K562 (cell line): ENCODE data around the gene DSCAM. TPM values are rescaled to one million over a fixed set of nuclear protein-coding genes. Genes with fewer than 3 reads are reported as not detected.

ENCODE experiments used
- ATAC-seq: fragments of 200-7000 bp; cut with Tn5 transposase; 3 replicates; pipeline ENCODE4 v1.9.1; 2020; ENCODE audit warnings: moderate library complexity
- BruUV-seq: library from RNA; stranded (reverse); fragments of 400-500 nt; replicated peaks from 2 replicates; lab custom pipeline; 2021; lab: Mats Ljungman, UMichigan
- CTCF ChIA-PET: fragments of 300-600 bp; formaldehyde crosslinking; extraction: SDS; loops from one replicate; lab custom pipeline; 2021; ENCODE audit warnings: low intra/inter-chr PET ratio; lab: Yijun Ruan, JAX
- POLR2A ChIA-PET: fragments of 300-600, 350-650 bp; sonication (Branson Sonifier 250); formaldehyde crosslinking; extraction: SDS; loops from one replicate; lab custom pipeline; 2021; ENCODE audit warnings: antibody characterized with exemption, inconsistent platforms; lab: Yijun Ruan, JAX
- DNase-seq, 4 experiments: peaks; one replicate each; pipeline versions ENCODE4 v3.0.0 to v3.0.0-alpha.2; 2011 to 2018; ENCODE audit warnings: low spot score in 3 of 4, mixed read lengths in 3 of 4; ENCODE audit errors: extremely low read depth in 1 of 4
- FAIRE-seq: peaks from 2 replicates; lab custom pipeline; 2011; peaks lifted over from hg19 to GRCh38; lab: Jason Lieb, UNC
- H2AFZ ChIP-seq: 2 replicates; pipeline ENCODE4 v1.6.0; 2011; ENCODE audit warnings: low read depth, low read length, control low read depth, inconsistent platforms
- H3K27ac ChIP-seq: fragments of 200-600 bp; 3 replicates; pipeline ENCODE4 v1.8.0; 2011; ENCODE audit warnings: low read depth, mild to moderate bottlenecking, control low read depth, inconsistent platforms, low read length, moderate library complexity, mixed read lengths; ENCODE audit errors: extremely low read depth
- H3K27me3 ChIP-seq, 2 experiments: fragments of 300-600 bp in 1 of 2; 2 replicates in 1 of 2; 3 replicates in 1 of 2; pipeline versions ENCODE4 v1.6.0 to v1.8.0; 2011; ENCODE audit warnings: inconsistent platforms in 2 of 2, low read length in 2 of 2, mild to moderate bottlenecking in 1 of 2, mixed read lengths in 1 of 2, moderate library complexity in 1 of 2; ENCODE audit not compliant: control insufficient read depth in 2 of 2, insufficient read depth in 2 of 2
- H3K36me3 ChIP-seq: fragments of 300-600 bp; 3 replicates; pipeline ENCODE4 v1.8.0; 2011; ENCODE audit warnings: mild to moderate bottlenecking, low read length, inconsistent platforms; ENCODE audit not compliant: control insufficient read depth, insufficient read depth
- H3K4me1 ChIP-seq, 2 experiments: fragments of 200-600 bp in 1 of 2; replicated peaks in 1 of 2; 2 replicates in 1 of 2; 3 replicates in 1 of 2; pipeline versions ENCODE4 v1.5.1 to v1.8.0; 2011; ENCODE audit warnings: inconsistent platforms in 2 of 2, low read length in 2 of 2, mild to moderate bottlenecking in 1 of 2, mixed read lengths in 1 of 2, moderate library complexity in 1 of 2; ENCODE audit not compliant: control insufficient read depth in 2 of 2, insufficient read depth in 2 of 2
- H3K4me2 ChIP-seq: 2 replicates; pipeline ENCODE4 v1.6.1; 2011; ENCODE audit warnings: low read length, control low read depth, inconsistent platforms, mixed read lengths; ENCODE audit not compliant: insufficient read depth
- H3K4me3 ChIP-seq: fragments of 200-600 bp; sonication (generic), shearing (Covaris generic); 2 replicates; pipeline ENCODE4 v1.5.1; 2016; ENCODE audit warnings: control low read depth, inconsistent platforms
- H3K79me2 ChIP-seq: fragments of 200-600 bp; 3 replicates; pipeline ENCODE4 v1.8.0; 2011; ENCODE audit warnings: low read length, inconsistent platforms; ENCODE audit not compliant: control insufficient read depth, insufficient read depth
- H3K9ac ChIP-seq, 2 experiments: 2 replicates each; pipeline versions ENCODE4 v1.6.0 to v1.6.1; 2011; ENCODE audit warnings: low read depth in 2 of 2, low read length in 2 of 2, control low read depth in 1 of 2, inconsistent platforms in 1 of 2, mild to moderate bottlenecking in 1 of 2, mixed read lengths in 1 of 2; ENCODE audit not compliant: insufficient read depth in 1 of 2
- H3K9me1 ChIP-seq: one replicate; pipeline ENCODE4 v1.6.0; 2011; ENCODE audit warnings: inconsistent platforms, mild to moderate bottlenecking, low read length, moderate library complexity; ENCODE audit not compliant: control insufficient read depth, insufficient read depth
- H3K9me3 ChIP-seq: replicated peaks from 2 replicates; pipeline ENCODE4 v1.5.1; 2011; ENCODE audit warnings: low read depth, low read length, inconsistent platforms; ENCODE audit not compliant: control insufficient read depth, insufficient read depth
- H4K20me1 ChIP-seq: replicated peaks from 2 replicates; pipeline ENCODE4 v1.6.1; 2011; ENCODE audit warnings: low read length, inconsistent platforms, mixed read lengths; ENCODE audit not compliant: control insufficient read depth, insufficient read depth
- ARID4B ChIP-seq: sonication (generic); formaldehyde crosslinking; IDR thresholded peaks from 2 replicates; pipeline ENCODE4 v1.8.0; 2022; ENCODE audit warnings: mild to moderate bottlenecking, missing genetic modification reagents
- HNRNPUL1 ChIP-seq: fragments of 200-400 bp; formaldehyde crosslinking; IDR thresholded peaks from 2 replicates; pipeline ENCODE4 v1.6.1; 2017; ENCODE audit warnings: low read length
- KLF13 ChIP-seq: fragments of 450-650 bp; IDR thresholded peaks from 2 replicates; pipeline ENCODE4 v1.6.1; 2016; ENCODE audit warnings: missing genetic modification characterization, low read depth, mild to moderate bottlenecking, missing compliant biosample characterization, moderate library complexity, borderline replicate concordance
- POLR2AphosphoS2 ChIP-seq: IDR thresholded peaks from 2 replicates; pipeline ENCODE4 v1.6.1; 2012; ENCODE audit warnings: low read length, improper control_type of control experiment
- SMAD3 ChIP-seq: fragments of 450-650 bp; formaldehyde crosslinking; conservative IDR thresholded peaks from 2 replicates; pipeline ENCODE4 v1.4.0; 2020; ENCODE audit warnings: mild to moderate bottlenecking
- ZFX ChIP-seq: sonication (generic); formaldehyde crosslinking; IDR thresholded peaks from 2 replicates; pipeline ENCODE4 v1.8.0; 2022; ENCODE audit warnings: mild to moderate bottlenecking, missing genetic modification reagents, moderate library complexity
- ZNF586 ChIP-seq: fragments of 450-650 bp; formaldehyde crosslinking; conservative IDR thresholded peaks from 2 replicates; pipeline ENCODE4 v1.4.0; 2020; ENCODE audit warnings: mild to moderate bottlenecking, moderate library complexity
- ZNF717 ChIP-seq: fragments of 250-450 bp; sonication (Bioruptor Pico); IDR thresholded peaks from 2 replicates; pipeline ENCODE4 v1.5.0; 2021
- ZNF75A ChIP-seq: fragments of 450-650 bp; formaldehyde crosslinking; IDR thresholded peaks from 2 replicates; pipeline ENCODE4 v1.4.0; 2020; ENCODE audit warnings: mild to moderate bottlenecking
- WGBS: fragments of 100-300 bp; shearing (Covaris generic); methylation state at CpG from one replicate; pipeline ENCODE4 v1.1.6; 2016; ENCODE audit warnings: low coverage, mixed read lengths; ENCODE audit not compliant: insufficient coverage; ENCODE audit errors: missing lambda C conversion rate; 5-methylcytosine and 5-hydroxymethylcytosine counted together
- in situ Hi-C: fragments of 300-500 bp; cut with MboI; formaldehyde crosslinking; loops from 4 replicates; pipeline ENCODE4 v1.15.0; 2018; ENCODE audit warnings: inconsistent platforms, mixed read lengths
- intact Hi-C: fragments of 100-400 bp; cut with micrococcal nuclease; formaldehyde crosslinking; loops from 2 replicates; pipeline ENCODE4 v1.14.2; 2022
- polyA plus RNA-seq, 8 experiments: library from polyadenylated mRNA; depleted of rRNA in 4 of 8; stranded (reverse) in 5 of 8; unstranded in 3 of 8; fragments of >200 nt; fragmentation: Nextera tagmentation in 2 of 8; fragmentation: Illumina TruSeq in 1 of 8; extraction: Ambion mirVana in 2 of 8; extraction: Trizol in 1 of 8; gene quantifications; 2 replicates each; pipeline versions ENCODE4 v1.2.1 to v1.2.3, GENCODE V29; 2011 to 2014; ENCODE audit warnings: inconsistent platforms in 1 of 8, missing spikeins in 1 of 8
- total RNA-seq, 7 experiments: library from RNA; depleted of rRNA in 6 of 7; stranded (reverse); fragments of >200 nt in 6 of 7; fragmentation: Illumina TruSeq in 2 of 7; extraction: Trizol in 2 of 7; gene quantifications; 2 replicates each; pipeline versions ENCODE4 v1.2.1 to v1.2.3, GENCODE V29; 2011 to 2021; ENCODE audit warnings: low replicate concordance in 1 of 7
- TF ChIP-seq, protein P1 (sequence below): fragments of 450-650 bp; formaldehyde crosslinking; IDR thresholded peaks from 2 replicates; pipeline ENCODE4 v1.4.0; 2020; ENCODE audit warnings: mild to moderate bottlenecking, moderate library complexity
- TF ChIP-seq, protein P2 (sequence below), 3 experiments: fragments of 200-800 bp in 1 of 3; fragments of 250-450 bp in 1 of 3; fragments of 450-650 bp in 1 of 3; sonication (Bioruptor Pico) in 1 of 3; sonication (Bioruptor generic) in 1 of 3; formaldehyde crosslinking in 1 of 3; IDR thresholded peaks; 2 replicates each; pipeline versions ENCODE4 v1.6.1 to v1.8.0; 2016 to 2022; ENCODE audit warnings: mild to moderate bottlenecking in 2 of 3, missing genetic modification characterization in 2 of 3, missing compliant biosample characterization in 1 of 3, moderate library complexity in 1 of 3
- TF ChIP-seq, protein P3 (sequence below): fragments of 450-650 bp; IDR thresholded peaks from 2 replicates; pipeline ENCODE4 v1.7.0; 2016; ENCODE audit warnings: borderline replicate concordance

The DSCAM gene
- total and polyA plus RNA-seq, 9 of the 15 experiments (the other 6 are each of a cell fraction or from before 2014, with no cell fraction given), result not detected

DNA sequence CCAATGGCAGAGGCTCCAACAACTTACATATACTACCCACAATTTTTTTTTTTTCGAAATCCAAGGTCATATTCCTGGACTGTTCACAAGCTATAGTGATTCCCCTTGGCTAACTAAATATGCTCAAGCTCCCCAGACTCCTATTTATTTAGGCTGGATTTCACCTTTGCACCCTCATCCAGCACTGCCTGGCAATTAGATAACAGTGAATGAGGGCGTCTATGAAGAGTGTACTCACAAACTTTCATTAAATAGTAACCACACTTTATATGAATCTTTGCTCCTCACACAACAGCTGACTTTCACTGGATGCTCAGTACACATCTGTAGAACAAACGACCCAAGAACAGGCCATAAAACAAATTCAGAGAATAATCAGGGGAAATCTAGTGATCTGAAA lies 51.6 kb downstream of the DSCAM start:
- TF ChIP-seq ARID4B (CRISPR knock-in tag) (no peak), ZNF586 (CRISPR knock-in tag) (no peak), ZFX (CRISPR knock-in tag) (no peak), SMAD3 (CRISPR knock-in tag) (no peak), POLR2AphosphoS2 (no peak), ZNF75A (CRISPR knock-in tag) (no peak), HNRNPUL1 (no peak), KLF13 (tag) (no peak), ZNF717 (CRISPR knock-in tag) (no peak)
- TF ChIP-seq, protein P1, sequence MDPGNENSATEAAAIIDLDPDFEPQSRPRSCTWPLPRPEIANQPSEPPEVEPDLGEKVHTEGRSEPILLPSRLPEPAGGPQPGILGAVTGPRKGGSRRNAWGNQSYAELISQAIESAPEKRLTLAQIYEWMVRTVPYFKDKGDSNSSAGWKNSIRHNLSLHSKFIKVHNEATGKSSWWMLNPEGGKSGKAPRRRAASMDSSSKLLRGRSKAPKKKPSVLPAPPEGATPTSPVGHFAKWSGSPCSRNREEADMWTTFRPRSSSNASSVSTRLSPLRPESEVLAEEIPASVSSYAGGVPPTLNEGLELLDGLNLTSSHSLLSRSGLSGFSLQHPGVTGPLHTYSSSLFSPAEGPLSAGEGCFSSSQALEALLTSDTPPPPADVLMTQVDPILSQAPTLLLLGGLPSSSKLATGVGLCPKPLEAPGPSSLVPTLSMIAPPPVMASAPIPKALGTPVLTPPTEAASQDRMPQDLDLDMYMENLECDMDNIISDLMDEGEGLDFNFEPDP (CRISPR knock-in tag), result no peak
- TF ChIP-seq, protein P2, sequence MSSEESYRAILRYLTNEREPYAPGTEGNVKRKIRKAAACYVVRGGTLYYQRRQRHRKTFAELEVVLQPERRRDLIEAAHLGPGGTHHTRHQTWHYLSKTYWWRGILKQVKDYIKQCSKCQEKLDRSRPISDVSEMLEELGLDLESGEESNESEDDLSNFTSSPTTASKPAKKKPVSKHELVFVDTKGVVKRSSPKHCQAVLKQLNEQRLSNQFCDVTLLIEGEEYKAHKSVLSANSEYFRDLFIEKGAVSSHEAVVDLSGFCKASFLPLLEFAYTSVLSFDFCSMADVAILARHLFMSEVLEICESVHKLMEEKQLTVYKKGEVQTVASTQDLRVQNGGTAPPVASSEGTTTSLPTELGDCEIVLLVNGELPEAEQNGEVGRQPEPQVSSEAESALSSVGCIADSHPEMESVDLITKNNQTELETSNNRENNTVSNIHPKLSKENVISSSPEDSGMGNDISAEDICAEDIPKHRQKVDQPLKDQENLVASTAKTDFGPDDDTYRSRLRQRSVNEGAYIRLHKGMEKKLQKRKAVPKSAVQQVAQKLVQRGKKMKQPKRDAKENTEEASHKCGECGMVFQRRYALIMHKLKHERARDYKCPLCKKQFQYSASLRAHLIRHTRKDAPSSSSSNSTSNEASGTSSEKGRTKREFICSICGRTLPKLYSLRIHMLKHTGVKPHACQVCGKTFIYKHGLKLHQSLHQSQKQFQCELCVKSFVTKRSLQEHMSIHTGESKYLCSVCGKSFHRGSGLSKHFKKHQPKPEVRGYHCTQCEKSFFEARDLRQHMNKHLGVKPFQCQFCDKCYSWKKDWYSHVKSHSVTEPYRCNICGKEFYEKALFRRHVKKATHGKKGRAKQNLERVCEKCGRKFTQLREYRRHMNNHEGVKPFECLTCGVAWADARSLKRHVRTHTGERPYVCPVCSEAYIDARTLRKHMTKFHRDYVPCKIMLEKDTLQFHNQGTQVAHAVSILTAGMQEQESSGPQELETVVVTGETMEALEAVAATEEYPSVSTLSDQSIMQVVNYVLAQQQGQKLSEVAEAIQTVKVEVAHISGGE (CRISPR knock-in tag; IDR thresholded peaks at IDR 0.05), result no peak
- TF ChIP-seq, protein P3, sequence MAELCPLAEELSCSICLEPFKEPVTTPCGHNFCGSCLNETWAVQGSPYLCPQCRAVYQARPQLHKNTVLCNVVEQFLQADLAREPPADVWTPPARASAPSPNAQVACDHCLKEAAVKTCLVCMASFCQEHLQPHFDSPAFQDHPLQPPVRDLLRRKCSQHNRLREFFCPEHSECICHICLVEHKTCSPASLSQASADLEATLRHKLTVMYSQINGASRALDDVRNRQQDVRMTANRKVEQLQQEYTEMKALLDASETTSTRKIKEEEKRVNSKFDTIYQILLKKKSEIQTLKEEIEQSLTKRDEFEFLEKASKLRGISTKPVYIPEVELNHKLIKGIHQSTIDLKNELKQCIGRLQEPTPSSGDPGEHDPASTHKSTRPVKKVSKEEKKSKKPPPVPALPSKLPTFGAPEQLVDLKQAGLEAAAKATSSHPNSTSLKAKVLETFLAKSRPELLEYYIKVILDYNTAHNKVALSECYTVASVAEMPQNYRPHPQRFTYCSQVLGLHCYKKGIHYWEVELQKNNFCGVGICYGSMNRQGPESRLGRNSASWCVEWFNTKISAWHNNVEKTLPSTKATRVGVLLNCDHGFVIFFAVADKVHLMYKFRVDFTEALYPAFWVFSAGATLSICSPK, result no peak
- BruUV-seq, result no TSS peak
- Histone ChIP-seq H3K4me3 (no peak overlapping the region), H4K20me1 (no peaks in the 10 kb centered on the region), H3K4me1 (no peaks in the 10 kb centered on the region), H3K36me3 (no peaks in the 10 kb centered on the region), H3K9ac (no peak overlapping the region), H3K27me3 (no peaks in the 10 kb centered on the region), H3K27ac (no peak overlapping the region), H3K79me2 (no peaks in the 10 kb centered on the region), H3K9me1 (no peaks in the 10 kb centered on the region), H2AFZ (no peak overlapping the region), H3K9me3 (peaks cover 3% of the 10 kb centered on the region; the same call in 1 of the 2 replicates), H3K4me2 (no peak overlapping the region)
- 0% methylated on average over 3 of the region's 3 CpGs for WGBS
- in situ Hi-C loops, result no loop called here
- intact Hi-C loops, result no loop called here
- ChIA-PET CTCF (no interaction called here), POLR2A (no interaction called here)
- DNase-seq (no peak), ATAC-seq (no peak), FAIRE-seq (no peak)
